Tibial nerve (tissue), 4 donors: ENCODE measurements around the gene NUPR1.

Experiments used
- EP300 ChIP-seq, 2 donors: sonication (generic); formaldehyde crosslinking; IDR thresholded peaks; one replicate each; pipeline ENCODE4 v1.6.1; 2017; ENCODE audit warnings: antibody characterized with exemption in 2 of 2, mild to moderate bottlenecking in 1 of 2
- TF ChIP-seq, protein P1 (sequence below), 5 experiments: fragments of 200-600 bp in 3 of 5; fragments of 450-650 bp in 2 of 5; sonication (generic) in 3 of 5; IDR thresholded peaks; one replicate each; pipeline ENCODE4 v1.5.1; 2016 to 2019; ENCODE audit warnings: antibody characterized with exemption in 5 of 5, mild to moderate bottlenecking in 3 of 5, moderate library complexity in 2 of 5

DNA sequence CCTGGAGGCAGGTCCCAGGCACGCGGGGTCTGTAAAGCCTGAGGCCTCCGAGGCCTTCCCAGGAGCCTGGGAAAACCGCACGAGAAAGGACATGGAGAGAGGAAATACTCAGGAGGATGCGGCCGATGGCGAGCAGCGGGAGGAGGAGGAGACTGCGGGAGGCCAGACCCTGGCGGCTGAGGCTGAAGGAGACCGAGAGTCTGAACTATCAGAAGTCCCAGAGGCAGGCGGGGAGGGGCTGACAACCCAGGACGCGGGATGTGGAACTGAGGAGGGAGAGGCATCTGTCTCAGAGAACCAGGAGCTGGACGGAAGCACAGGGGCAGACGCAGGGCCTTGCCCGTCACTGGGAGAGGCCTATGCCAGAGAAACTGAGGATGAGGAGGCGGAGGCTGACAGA is 41.9 kb downstream of the NUPR1 start:
- TF ChIP-seq, protein P1, sequence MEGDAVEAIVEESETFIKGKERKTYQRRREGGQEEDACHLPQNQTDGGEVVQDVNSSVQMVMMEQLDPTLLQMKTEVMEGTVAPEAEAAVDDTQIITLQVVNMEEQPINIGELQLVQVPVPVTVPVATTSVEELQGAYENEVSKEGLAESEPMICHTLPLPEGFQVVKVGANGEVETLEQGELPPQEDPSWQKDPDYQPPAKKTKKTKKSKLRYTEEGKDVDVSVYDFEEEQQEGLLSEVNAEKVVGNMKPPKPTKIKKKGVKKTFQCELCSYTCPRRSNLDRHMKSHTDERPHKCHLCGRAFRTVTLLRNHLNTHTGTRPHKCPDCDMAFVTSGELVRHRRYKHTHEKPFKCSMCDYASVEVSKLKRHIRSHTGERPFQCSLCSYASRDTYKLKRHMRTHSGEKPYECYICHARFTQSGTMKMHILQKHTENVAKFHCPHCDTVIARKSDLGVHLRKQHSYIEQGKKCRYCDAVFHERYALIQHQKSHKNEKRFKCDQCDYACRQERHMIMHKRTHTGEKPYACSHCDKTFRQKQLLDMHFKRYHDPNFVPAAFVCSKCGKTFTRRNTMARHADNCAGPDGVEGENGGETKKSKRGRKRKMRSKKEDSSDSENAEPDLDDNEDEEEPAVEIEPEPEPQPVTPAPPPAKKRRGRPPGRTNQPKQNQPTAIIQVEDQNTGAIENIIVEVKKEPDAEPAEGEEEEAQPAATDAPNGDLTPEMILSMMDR (IDR thresholded peaks at IDR 0.05), result no peak
- TF ChIP-seq EP300 (IDR thresholded peaks at IDR 0.05), result no peak
